HEK293 (cell line): Measurements from ENCODE around the gene DSCAML1.

Experiments used
- CTCF ChIA-PET: fragments of 350-600 bp; formaldehyde crosslinking; extraction: SDS; loops from one replicate; lab custom pipeline; 2021; ENCODE audit warnings: antibody characterized with exemption; lab: Yijun Ruan, JAX
- POLR2A ChIA-PET: fragments of 300-600 bp; formaldehyde crosslinking; extraction: SDS; loops from one replicate; lab custom pipeline; 2020; ENCODE audit warnings: antibody characterized with exemption, inconsistent platforms; lab: Yijun Ruan, JAX
- H3K27ac ChIP-seq: fragments of 200-500 bp; sonication (Bioruptor generic); 2 replicates; pipeline ENCODE4 v1.5.1; 2014; ENCODE audit warnings: low read depth, low read length, control low read depth, inconsistent platforms; ENCODE audit errors: extremely low read depth
- H3K36me3 ChIP-seq, 2 experiments: fragments of 200-500 bp in 1 of 2; sonication (Bioruptor generic) in 1 of 2; 1 replicate in 1 of 2; 2 replicates in 1 of 2; pipeline ENCODE4 v1.5.1; 2014 to 2017; ENCODE audit warnings: inconsistent platforms in 2 of 2, low read length in 2 of 2; ENCODE audit not compliant: control insufficient read depth in 2 of 2, insufficient read depth in 1 of 2
- H3K4me1 ChIP-seq: fragments of 200-500 bp; sonication (Bioruptor generic); 2 replicates; pipeline ENCODE4 v1.5.1; 2014; ENCODE audit warnings: mild to moderate bottlenecking, low read length, inconsistent platforms; ENCODE audit not compliant: control insufficient read depth, insufficient read depth
- H3K4me3 ChIP-seq: 2 replicates; pipeline ENCODE4 v1.5.1; 2011; ENCODE audit warnings: low read depth, mild to moderate bottlenecking, control low read depth, low read length, moderate library complexity
- H3K9me3 ChIP-seq: fragments of 200-500 bp; sonication (Bioruptor generic); 2 replicates; pipeline ENCODE4 v1.5.1; 2014; ENCODE audit warnings: low read depth, low read length, inconsistent platforms; ENCODE audit not compliant: control insufficient read depth, insufficient read depth
- HOXA7 ChIP-seq: sonication (generic); formaldehyde crosslinking; IDR thresholded peaks from 2 replicates; pipeline ENCODE4 v1.8.1; 2022; ENCODE audit warnings: missing genetic modification reagents, borderline replicate concordance
- PRDM2 ChIP-seq: fragments of 450-650 bp; formaldehyde crosslinking; IDR thresholded peaks from 2 replicates; pipeline ENCODE4 v1.5.1; 2016; ENCODE audit warnings: missing biosample characterization, missing genetic modification characterization, borderline replicate concordance
- SCRT2 ChIP-seq: fragments of 450-650 bp; formaldehyde crosslinking; IDR thresholded peaks from 2 replicates; pipeline ENCODE4 v1.5.1; 2016; ENCODE audit warnings: missing biosample characterization, missing genetic modification characterization
- SETDB1 ChIP-seq: IDR thresholded peaks from one replicate; pipeline ENCODE4 v1.6.1; 2017; ENCODE audit warnings: mild to moderate bottlenecking, low read length, moderate library complexity, mixed read lengths; ENCODE audit not compliant: insufficient read length
- SP7 ChIP-seq: fragments of 450-650 bp; formaldehyde crosslinking; IDR thresholded peaks from 2 replicates; pipeline ENCODE4 v1.5.1; 2016; ENCODE audit warnings: missing biosample characterization, missing genetic modification characterization
- ZNF133 ChIP-seq: fragments of 450-650 bp; formaldehyde crosslinking; IDR thresholded peaks from 2 replicates; pipeline ENCODE4 v1.5.1; 2016; ENCODE audit warnings: missing biosample characterization, missing genetic modification characterization
- ZNF16 ChIP-seq: fragments of 450-650 bp; formaldehyde crosslinking; IDR thresholded peaks from 2 replicates; pipeline ENCODE4 v1.5.1; 2016; ENCODE audit warnings: low read depth, missing biosample characterization, missing genetic modification characterization
- ZNF221 ChIP-seq: fragments of 450-650 bp; formaldehyde crosslinking; IDR thresholded peaks from 2 replicates; pipeline ENCODE4 v1.5.1; 2017; ENCODE audit warnings: missing biosample characterization, missing genetic modification characterization, borderline replicate concordance
- ZNF423 ChIP-seq: fragments of 450-650 bp; formaldehyde crosslinking; IDR thresholded peaks from 2 replicates; pipeline ENCODE4 v1.5.1; 2016; ENCODE audit warnings: missing biosample characterization, missing genetic modification characterization
- ZNF623 ChIP-seq: fragments of 450-650 bp; formaldehyde crosslinking; IDR thresholded peaks from 2 replicates; pipeline ENCODE4 v1.5.1; 2016; ENCODE audit warnings: missing biosample characterization, missing genetic modification characterization
- ZNF658 ChIP-seq: fragments of 450-650 bp; formaldehyde crosslinking; IDR thresholded peaks from 2 replicates; pipeline ENCODE4; 2016; ENCODE audit warnings: missing biosample characterization, missing genetic modification characterization
- ZNF704 ChIP-seq: fragments of 450-650 bp; formaldehyde crosslinking; IDR thresholded peaks from 2 replicates; pipeline ENCODE4 v1.5.1; 2016; ENCODE audit warnings: missing biosample characterization, missing genetic modification characterization
- ZNF830 ChIP-seq: fragments of 450-650 bp; IDR thresholded peaks from 2 replicates; pipeline ENCODE4 v1.5.0; 2018; ENCODE audit warnings: missing biosample characterization, missing genetic modification characterization, low read depth, mild to moderate bottlenecking, moderate library complexity
- ZNF843 ChIP-seq: fragments of 450-650 bp; formaldehyde crosslinking; IDR thresholded peaks from 2 replicates; pipeline ENCODE4 v1.5.1; 2016; ENCODE audit warnings: missing biosample characterization, missing genetic modification characterization
- ZSCAN5A ChIP-seq: fragments of 450-650 bp; formaldehyde crosslinking; IDR thresholded peaks from 2 replicates; pipeline ENCODE4 v1.5.1; 2016; ENCODE audit warnings: missing biosample characterization, missing genetic modification characterization
- TF ChIP-seq, protein P1 (sequence below): fragments of 450-650 bp; formaldehyde crosslinking; IDR thresholded peaks from 2 replicates; pipeline ENCODE4 v1.5.1; 2016; ENCODE audit warnings: missing biosample characterization, missing genetic modification characterization, low read depth

Gene DSCAML1

GRCh38 chr11:117563556-117563955, 233.5 kb downstream of the DSCAML1 start (continued):
- no peak for TF ChIP-seq PRDM2
- TF ChIP-seq ZNF423 (tag by site-specific recombination) = no peak
- TF ChIP-seq ZNF830 (tag by site-specific recombination) = no peak
- TF ChIP-seq SP7 (tag by site-specific recombination) = no peak
- TF ChIP-seq ZNF658 = no peak
- no peak for TF ChIP-seq ZNF843 (tag by site-specific recombination)
- no peak for TF ChIP-seq ZNF623

DNA sequence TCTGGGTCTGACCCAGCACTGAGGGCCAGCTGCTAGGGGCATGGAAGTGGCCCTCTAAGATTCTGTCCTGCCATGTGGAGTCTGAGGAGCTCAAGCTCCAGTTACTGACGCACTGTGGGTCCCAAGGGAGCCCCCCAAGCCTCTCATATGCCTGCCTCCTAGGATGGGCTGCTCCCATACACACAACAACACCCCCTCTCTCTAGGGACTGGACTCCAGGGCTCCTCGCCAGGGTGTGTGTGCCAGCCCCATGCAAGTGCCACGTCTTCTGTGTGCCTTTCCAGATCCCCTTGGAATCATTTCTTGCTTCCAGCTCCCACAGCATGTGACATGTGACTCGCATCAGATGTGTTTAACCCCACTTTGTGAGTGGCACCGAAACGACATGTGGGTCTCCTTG, 234.9 kb downstream of the DSCAML1 start:
- Histone ChIP-seq H3K4me3 (no peak overlapping the region), H3K9me3 (no peaks in the 10 kb centered on the region), H3K4me1 (no peaks in the 10 kb centered on the region)
- POLR2A ChIA-PET = no interaction called here
- TF ChIP-seq ZNF16 = no peak
- no peak for TF ChIP-seq SCRT2 (tag by site-specific recombination)
- TF ChIP-seq ZNF704 = no peak
- TF ChIP-seq, protein P1, sequence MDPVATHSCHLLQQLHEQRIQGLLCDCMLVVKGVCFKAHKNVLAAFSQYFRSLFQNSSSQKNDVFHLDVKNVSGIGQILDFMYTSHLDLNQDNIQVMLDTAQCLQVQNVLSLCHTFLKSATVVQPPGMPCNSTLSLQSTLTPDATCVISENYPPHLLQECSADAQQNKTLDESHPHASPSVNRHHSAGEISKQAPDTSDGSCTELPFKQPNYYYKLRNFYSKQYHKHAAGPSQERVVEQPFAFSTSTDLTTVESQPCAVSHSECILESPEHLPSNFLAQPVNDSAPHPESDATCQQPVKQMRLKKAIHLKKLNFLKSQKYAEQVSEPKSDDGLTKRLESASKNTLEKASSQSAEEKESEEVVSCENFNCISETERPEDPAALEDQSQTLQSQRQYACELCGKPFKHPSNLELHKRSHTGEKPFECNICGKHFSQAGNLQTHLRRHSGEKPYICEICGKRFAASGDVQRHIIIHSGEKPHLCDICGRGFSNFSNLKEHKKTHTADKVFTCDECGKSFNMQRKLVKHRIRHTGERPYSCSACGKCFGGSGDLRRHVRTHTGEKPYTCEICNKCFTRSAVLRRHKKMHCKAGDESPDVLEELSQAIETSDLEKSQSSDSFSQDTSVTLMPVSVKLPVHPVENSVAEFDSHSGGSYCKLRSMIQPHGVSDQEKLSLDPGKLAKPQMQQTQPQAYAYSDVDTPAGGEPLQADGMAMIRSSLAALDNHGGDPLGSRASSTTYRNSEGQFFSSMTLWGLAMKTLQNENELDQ = no peak
- TF ChIP-seq, all 188 proteins: peak for 0
- Histone ChIP-seq H3K27ac (no peak overlapping the region), H3K36me3 (no peaks in the 10 kb centered on the region)
- CTCF ChIA-PET = interaction anchor here (1.2 kb wide), 1 partner anchor 136 kb away, joined by 3 read pairs; no protein-coding TSS in a partner anchor

DNA sequence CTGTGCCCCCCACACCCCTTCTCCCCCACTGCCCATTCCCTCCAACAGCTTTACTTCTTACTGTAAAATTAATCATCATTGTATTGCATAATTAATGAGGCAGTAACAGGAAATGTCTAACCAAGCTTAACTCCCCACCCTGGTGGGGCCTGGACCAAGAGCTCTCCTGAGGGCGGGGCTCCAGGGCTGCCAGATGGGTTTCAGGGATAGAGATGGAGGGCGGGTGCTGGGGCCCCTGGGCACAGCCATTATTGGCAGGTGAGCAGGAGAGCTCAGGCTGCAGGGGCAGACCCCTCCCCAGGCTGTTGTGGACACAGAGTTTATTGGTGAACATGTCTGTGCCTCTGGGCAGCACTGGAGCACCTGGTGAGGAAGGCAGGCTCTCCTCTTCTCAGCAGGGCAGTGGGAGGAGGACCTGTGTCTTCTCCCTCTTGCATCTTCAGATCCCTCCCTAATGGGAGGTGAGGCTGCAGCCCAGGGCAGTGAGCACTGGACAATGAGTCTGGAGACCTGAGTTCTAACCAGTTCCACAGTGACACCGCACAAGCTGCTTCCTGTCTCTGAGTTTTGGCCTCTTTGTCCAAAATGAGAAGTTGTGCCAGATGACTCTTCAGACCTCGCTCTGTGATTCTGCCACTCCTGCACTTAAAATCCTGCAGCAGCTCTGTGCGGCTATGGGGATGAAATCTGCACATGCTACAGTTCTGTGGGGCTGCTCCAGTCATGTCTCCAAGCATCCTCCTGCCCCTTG, 236.1 kb downstream of the DSCAML1 start:
- TF ChIP-seq SETDB1 (no peak), ZSCAN5A (no peak), HOXA7 (no peak), ZNF133 (tag by site-specific recombination) (no peak), ZNF221 (tag by site-specific recombination) (no peak)
- TF ChIP-seq, all 188 proteins: peak for 0
- Histone ChIP-seq H3K36me3 (no peaks in the 10 kb centered on the region), H3K4me1 (no peaks in the 10 kb centered on the region), H3K9me3 (no peaks in the 10 kb centered on the region), H3K4me3 (no peak overlapping the region), H3K27ac (no peak overlapping the region)
- CTCF ChIA-PET = interaction anchor here (0.7 kb wide), 1 partner anchor 25 kb away, joined by 3 read pairs; no protein-coding TSS in a partner anchor
- POLR2A ChIA-PET = no interaction called here
